ENCODE measurements around the gene SVOPL. TPM values are rescaled to one million over a fixed set of nuclear protein-coding genes. Genes with fewer than 3 reads are reported as not detected.

SVOPL gene
- total RNA-seq, 1 experiment from 2014 or later = not detected

- RAD21 ChIA-PET (ENCODE audit: low non-redundant PET in 1 of 2, low total read pairs in 2 of 2, uncharacterized antibody in 2 of 2, unreplicated experiment in 2 of 2) = no interaction called here
- ATAC-seq (no peak; the same call in 1 of the 2 replicates), DNase-seq (ENCODE audit: low read depth, low spot score) (no peak)
Measured at GRCh38 chr7:138610671-138611170, 90.4 kb downstream of the SVOPL start.

More at GRCh38 chr7:138610671-138611170, 90.4 kb downstream of the SVOPL start:
- Histone ChIP-seq H3K27ac (ENCODE audit: low read depth, low read length) (no peak overlapping the region), H3K27me3 (ENCODE audit: insufficient read depth, low read length) (no peaks in the 10 kb centered on the region), H4K20me1 (ENCODE audit: insufficient read depth) (no peaks in the 10 kb centered on the region), H3K36me3 (ENCODE audit: control insufficient read depth in 1 of 2, insufficient read depth in 2 of 2, low read length in 2 of 2) (no peaks in the 10 kb centered on the region), H2AFZ (ENCODE audit: low read depth, low read length, poor library complexity, severe bottlenecking) (no peak overlapping the region), H3K9ac (ENCODE audit: low read length) (no peak overlapping the region), H3K4me1 (ENCODE audit: control insufficient read depth in 1 of 2, insufficient read depth in 2 of 2, low read length in 2 of 2) (no peaks in the 10 kb centered on the region), H3K4me3 (replicated peaks in 1 of 2; ENCODE audit: low read depth in 1 of 2, low read length in 2 of 2) (no peak overlapping the region), H3K79me2 (ENCODE audit: insufficient read depth, low read length) (no peaks in the 10 kb centered on the region), H3K4me2 (ENCODE audit: low read length) (no peak overlapping the region), H3K9me2 (ENCODE audit: insufficient read depth) (no peaks in the 10 kb centered on the region), H3K9me3 (ENCODE audit: control insufficient read depth in 1 of 2, insufficient read depth in 1 of 2, low read depth in 1 of 2, low read length in 2 of 2) (no peaks in the 10 kb centered on the region; a peak in 1 of 4 replicates)
- ChIA-PET POLR2A (no interaction called here), CTCF (no interaction called here)
- no TSS peak for BruUV-seq (replicated peaks)
- TF ChIP-seq, protein P1, sequence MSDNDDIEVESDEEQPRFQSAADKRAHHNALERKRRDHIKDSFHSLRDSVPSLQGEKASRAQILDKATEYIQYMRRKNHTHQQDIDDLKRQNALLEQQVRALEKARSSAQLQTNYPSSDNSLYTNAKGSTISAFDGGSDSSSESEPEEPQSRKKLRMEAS (IDR thresholded peaks at IDR 0.05) = no peak
- no peak for TF ChIP-seq EGR1 (IDR thresholded peaks at IDR 0.05; ENCODE audit: low read depth)
- no peak for TF ChIP-seq SRF (IDR thresholded peaks at IDR 0.05; ENCODE audit: low read depth)
- TF ChIP-seq, protein P2, sequence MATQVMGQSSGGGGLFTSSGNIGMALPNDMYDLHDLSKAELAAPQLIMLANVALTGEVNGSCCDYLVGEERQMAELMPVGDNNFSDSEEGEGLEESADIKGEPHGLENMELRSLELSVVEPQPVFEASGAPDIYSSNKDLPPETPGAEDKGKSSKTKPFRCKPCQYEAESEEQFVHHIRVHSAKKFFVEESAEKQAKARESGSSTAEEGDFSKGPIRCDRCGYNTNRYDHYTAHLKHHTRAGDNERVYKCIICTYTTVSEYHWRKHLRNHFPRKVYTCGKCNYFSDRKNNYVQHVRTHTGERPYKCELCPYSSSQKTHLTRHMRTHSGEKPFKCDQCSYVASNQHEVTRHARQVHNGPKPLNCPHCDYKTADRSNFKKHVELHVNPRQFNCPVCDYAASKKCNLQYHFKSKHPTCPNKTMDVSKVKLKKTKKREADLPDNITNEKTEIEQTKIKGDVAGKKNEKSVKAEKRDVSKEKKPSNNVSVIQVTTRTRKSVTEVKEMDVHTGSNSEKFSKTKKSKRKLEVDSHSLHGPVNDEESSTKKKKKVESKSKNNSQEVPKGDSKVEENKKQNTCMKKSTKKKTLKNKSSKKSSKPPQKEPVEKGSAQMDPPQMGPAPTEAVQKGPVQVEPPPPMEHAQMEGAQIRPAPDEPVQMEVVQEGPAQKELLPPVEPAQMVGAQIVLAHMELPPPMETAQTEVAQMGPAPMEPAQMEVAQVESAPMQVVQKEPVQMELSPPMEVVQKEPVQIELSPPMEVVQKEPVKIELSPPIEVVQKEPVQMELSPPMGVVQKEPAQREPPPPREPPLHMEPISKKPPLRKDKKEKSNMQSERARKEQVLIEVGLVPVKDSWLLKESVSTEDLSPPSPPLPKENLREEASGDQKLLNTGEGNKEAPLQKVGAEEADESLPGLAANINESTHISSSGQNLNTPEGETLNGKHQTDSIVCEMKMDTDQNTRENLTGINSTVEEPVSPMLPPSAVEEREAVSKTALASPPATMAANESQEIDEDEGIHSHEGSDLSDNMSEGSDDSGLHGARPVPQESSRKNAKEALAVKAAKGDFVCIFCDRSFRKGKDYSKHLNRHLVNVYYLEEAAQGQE (IDR thresholded peaks at IDR 0.05; ENCODE audit: low read depth) = no peak
- no peak for TF ChIP-seq CEBPB (IDR thresholded peaks at IDR 0.05; ENCODE audit: low read depth)
- no peak for TF ChIP-seq POLR2AphosphoS5 (IDR thresholded peaks at IDR 0.05; ENCODE audit: low read depth, low read length)
- TF ChIP-seq, protein P3, sequence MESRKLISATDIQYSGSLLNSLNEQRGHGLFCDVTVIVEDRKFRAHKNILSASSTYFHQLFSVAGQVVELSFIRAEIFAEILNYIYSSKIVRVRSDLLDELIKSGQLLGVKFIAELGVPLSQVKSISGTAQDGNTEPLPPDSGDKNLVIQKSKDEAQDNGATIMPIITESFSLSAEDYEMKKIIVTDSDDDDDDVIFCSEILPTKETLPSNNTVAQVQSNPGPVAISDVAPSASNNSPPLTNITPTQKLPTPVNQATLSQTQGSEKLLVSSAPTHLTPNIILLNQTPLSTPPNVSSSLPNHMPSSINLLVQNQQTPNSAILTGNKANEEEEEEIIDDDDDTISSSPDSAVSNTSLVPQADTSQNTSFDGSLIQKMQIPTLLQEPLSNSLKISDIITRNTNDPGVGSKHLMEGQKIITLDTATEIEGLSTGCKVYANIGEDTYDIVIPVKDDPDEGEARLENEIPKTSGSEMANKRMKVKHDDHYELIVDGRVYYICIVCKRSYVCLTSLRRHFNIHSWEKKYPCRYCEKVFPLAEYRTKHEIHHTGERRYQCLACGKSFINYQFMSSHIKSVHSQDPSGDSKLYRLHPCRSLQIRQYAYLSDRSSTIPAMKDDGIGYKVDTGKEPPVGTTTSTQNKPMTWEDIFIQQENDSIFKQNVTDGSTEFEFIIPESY (IDR thresholded peaks at IDR 0.05; ENCODE audit: extremely low read depth, insufficient replicate concordance, low read length) = no peak
- TF ChIP-seq SIN3A (IDR thresholded peaks at IDR 0.05; ENCODE audit: low read depth) = no peak
- no peak for TF ChIP-seq FOSL1 (IDR thresholded peaks at IDR 0.05; ENCODE audit: low read depth)
- no peak for TF ChIP-seq TCF7L2 (IDR thresholded peaks at IDR 0.05; ENCODE audit: borderline replicate concordance, extremely low read depth, insufficient read depth, insufficient read length)
- no peak for TF ChIP-seq POLR2A (IDR thresholded peaks at IDR 0.05; ENCODE audit: borderline replicate concordance, extremely low read depth, insufficient read depth, insufficient read length)
- no peak for TF ChIP-seq ZNF274 (IDR thresholded peaks at IDR 0.05; ENCODE audit: low read depth, low read length)
- no peak for TF ChIP-seq CTCF (IDR thresholded peaks at IDR 0.05 in 2 of 3, conservative IDR thresholded peaks at IDR 0.05 in 1 of 3; ENCODE audit: borderline replicate concordance in 1 of 3, insufficient read depth in 1 of 3, low read depth in 2 of 3, low read length in 2 of 3)
- TF ChIP-seq RAD21 (IDR thresholded peaks at IDR 0.05; ENCODE audit: low read depth) = no peak
- TF ChIP-seq SP1 (IDR thresholded peaks at IDR 0.05; ENCODE audit: low read depth) = no peak
- intact Hi-C loops (cut with micrococcal nuclease) = no loop called here

Data from HCT116 (cell line).